Measurements from ENCODE around the gene ANKS1B.

ANKS1B gene

DNA sequence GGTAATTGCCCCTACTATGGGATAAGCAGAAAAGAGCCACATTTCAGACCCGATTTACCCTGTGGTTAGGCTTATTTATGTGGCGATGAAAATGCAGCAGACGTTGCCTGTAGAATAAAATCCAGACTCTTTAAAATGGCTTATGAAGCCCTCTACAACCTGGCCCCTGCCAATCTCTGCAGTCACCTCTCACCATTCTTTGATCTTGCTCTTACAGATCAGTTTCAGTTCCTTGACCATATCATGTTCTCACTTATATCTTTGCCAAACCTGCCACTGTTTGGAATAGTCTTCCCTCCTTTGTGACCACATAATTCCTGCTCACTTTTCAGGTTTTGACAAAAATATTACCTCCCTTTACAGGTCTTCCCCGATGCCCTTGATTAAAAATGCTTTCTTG lies 601.5 kb downstream of the ANKS1B start:
- Histone ChIP-seq H3K4me1 (ENCODE audit: control insufficient read depth, insufficient read depth, low read length) (no peaks in the 10 kb centered on the region), H3K27me3 (ENCODE audit: control insufficient read depth in 1 of 2, insufficient read depth in 2 of 2, low read length in 2 of 2) (no peaks in the 10 kb centered on the region), H3K9ac (ENCODE audit: low read length in 2 of 2) (no peak overlapping the region), H3K36me3 (ENCODE audit: control insufficient read depth in 2 of 2, insufficient read depth in 2 of 2, low read length in 2 of 2) (no peaks in the 10 kb centered on the region), H3K27ac (ENCODE audit: low read length) (no peak overlapping the region), H3K4me3 (ENCODE audit: low read length in 2 of 2) (no peak overlapping the region), H3K9me3 (ENCODE audit: control insufficient read depth in 2 of 2, low read length in 2 of 2) (no peaks in the 10 kb centered on the region)

DNA sequence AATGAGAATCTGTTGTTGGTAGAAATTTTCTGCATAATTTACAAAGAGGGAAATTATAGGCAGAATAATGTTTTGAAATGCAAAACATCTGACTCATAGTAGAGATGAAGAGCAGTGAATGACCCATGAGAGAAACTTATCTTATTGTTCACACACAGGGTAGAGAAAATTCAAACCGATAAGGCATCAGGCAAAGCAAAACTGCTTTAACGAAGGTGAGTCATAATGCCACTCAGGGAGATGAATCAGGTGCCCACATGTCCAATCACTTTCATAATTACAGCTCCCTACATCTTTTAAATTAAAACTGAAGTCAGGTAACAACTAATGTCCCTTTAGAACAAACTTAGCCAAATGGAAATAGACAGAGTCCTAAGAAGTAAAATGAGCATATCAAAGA lies 602.7 kb downstream of the ANKS1B start:
- Histone ChIP-seq H3K36me3 (ENCODE audit: control insufficient read depth in 2 of 2, insufficient read depth in 2 of 2, low read length in 2 of 2) (no peaks in the 10 kb centered on the region), H3K4me3 (ENCODE audit: low read length in 2 of 2) (no peak overlapping the region), H3K4me1 (ENCODE audit: control insufficient read depth, insufficient read depth, low read length) (no peaks in the 10 kb centered on the region), H3K27me3 (ENCODE audit: control insufficient read depth in 1 of 2, insufficient read depth in 2 of 2, low read length in 2 of 2) (no peaks in the 10 kb centered on the region), H3K9me3 (ENCODE audit: control insufficient read depth in 2 of 2, low read length in 2 of 2) (no peaks in the 10 kb centered on the region), H3K9ac (ENCODE audit: low read length in 2 of 2) (no peak overlapping the region), H3K27ac (ENCODE audit: low read length) (no peak overlapping the region)

DNA sequence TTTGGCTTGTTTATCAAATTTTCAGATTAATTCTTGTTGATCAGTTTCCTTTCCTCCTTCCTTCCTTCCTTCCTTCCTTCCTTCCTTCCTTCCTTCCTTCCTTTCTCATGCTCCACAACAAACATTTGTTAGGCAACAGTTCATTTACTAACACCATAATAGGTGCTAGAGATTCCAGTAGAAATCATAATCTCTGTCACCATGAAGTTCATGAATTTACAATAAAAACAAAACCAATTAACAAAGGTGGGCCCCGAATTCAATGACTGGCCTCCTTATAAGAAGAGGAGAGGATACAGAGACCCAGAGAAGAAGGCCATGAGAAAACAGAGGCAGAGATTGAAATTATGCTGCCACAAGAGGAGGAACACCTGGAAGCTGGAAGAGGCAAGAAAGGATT lies 604.0 kb downstream of the ANKS1B start:
- Histone ChIP-seq H3K9ac (ENCODE audit: low read length in 2 of 2) (no peak overlapping the region), H3K27me3 (ENCODE audit: control insufficient read depth in 1 of 2, insufficient read depth in 2 of 2, low read length in 2 of 2) (no peaks in the 10 kb centered on the region), H3K9me3 (ENCODE audit: control insufficient read depth in 2 of 2, low read length in 2 of 2) (no peaks in the 10 kb centered on the region), H3K4me1 (ENCODE audit: control insufficient read depth, insufficient read depth, low read length) (no peaks in the 10 kb centered on the region), H3K4me3 (ENCODE audit: low read length in 2 of 2) (no peak overlapping the region), H3K36me3 (ENCODE audit: control insufficient read depth in 2 of 2, insufficient read depth in 2 of 2, low read length in 2 of 2) (no peaks in the 10 kb centered on the region), H3K27ac (ENCODE audit: low read length) (no peak overlapping the region)

DNA sequence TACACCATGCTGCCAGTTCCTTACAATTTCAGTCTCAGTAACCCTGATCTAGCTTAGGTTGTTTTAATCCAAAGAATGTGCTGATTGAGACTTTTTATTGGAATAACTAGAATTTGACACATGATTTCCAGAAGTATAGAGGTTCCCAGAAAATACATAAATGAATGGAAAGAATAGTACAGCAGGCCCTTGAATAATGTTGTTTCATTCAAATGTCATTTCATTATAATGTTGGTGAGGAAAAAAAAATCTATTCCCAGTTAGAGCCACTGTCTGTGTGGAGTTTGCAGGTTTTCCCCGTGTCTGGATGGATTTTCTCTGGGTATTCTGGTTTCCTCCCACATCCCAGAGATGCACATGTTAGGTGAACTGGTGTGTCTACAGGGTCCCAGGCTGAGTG lies 610.7 kb downstream of the ANKS1B start:
- Histone ChIP-seq H3K9me3 (ENCODE audit: control insufficient read depth in 2 of 2, low read length in 2 of 2) (no peaks in the 10 kb centered on the region), H3K27me3 (ENCODE audit: control insufficient read depth in 1 of 2, insufficient read depth in 2 of 2, low read length in 2 of 2) (no peaks in the 10 kb centered on the region), H3K27ac (ENCODE audit: low read length) (no peak overlapping the region), H3K9ac (ENCODE audit: low read length in 2 of 2) (no peak overlapping the region), H3K4me3 (ENCODE audit: low read length in 2 of 2) (no peak overlapping the region), H3K4me1 (ENCODE audit: control insufficient read depth, insufficient read depth, low read length) (no peaks in the 10 kb centered on the region), H3K36me3 (ENCODE audit: control insufficient read depth in 2 of 2, insufficient read depth in 2 of 2, low read length in 2 of 2) (no peaks in the 10 kb centered on the region)

DNA sequence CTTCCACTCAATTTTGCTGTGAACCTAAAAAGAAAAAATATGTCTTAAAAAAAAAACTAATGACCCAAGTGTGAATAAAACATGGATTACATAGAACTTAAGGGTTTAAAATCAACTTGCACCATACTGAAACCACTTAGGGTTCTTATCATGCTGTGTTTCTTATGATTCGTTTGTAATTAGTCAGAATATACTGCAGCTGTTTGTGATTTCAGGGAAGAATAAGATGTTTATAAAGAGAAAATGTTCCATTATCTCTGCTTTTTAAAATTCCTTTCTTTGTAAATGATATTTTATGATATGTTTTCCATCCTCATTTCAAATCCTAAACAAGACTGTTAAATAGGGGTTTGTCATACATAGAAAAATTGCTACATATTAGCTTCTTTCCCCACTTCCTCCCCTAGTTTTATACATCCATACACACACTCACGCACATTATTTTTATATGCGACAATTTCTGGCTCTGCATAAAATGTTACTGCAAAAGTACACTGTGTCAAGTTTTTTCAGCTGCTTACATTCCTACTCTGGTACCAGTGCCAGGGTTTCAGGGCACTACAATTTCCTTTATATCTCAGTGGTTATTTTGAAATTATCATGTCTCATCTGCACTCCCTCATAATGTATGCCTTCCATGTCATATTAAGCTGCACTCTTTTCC lies 612.3 kb downstream of the ANKS1B start:
- H3K36me3 ChIP-seq (ENCODE audit: control insufficient read depth in 2 of 2, insufficient read depth in 2 of 2, low read length in 2 of 2), result no peaks in the 10 kb centered on the region
- no peak overlapping the region for H3K9ac ChIP-seq (ENCODE audit: low read length in 2 of 2)
- no peak overlapping the region for H3K4me3 ChIP-seq (ENCODE audit: low read length in 2 of 2)
- H3K9me3 ChIP-seq (ENCODE audit: control insufficient read depth in 2 of 2, low read length in 2 of 2), result no peaks in the 10 kb centered on the region
- H3K4me1 ChIP-seq (ENCODE audit: control insufficient read depth, insufficient read depth, low read length), result no peaks in the 10 kb centered on the region
- H3K27ac ChIP-seq (ENCODE audit: low read length), result no peak overlapping the region
- H3K27me3 ChIP-seq (ENCODE audit: control insufficient read depth in 1 of 2, insufficient read depth in 2 of 2, low read length in 2 of 2), result no peaks in the 10 kb centered on the region

DNA sequence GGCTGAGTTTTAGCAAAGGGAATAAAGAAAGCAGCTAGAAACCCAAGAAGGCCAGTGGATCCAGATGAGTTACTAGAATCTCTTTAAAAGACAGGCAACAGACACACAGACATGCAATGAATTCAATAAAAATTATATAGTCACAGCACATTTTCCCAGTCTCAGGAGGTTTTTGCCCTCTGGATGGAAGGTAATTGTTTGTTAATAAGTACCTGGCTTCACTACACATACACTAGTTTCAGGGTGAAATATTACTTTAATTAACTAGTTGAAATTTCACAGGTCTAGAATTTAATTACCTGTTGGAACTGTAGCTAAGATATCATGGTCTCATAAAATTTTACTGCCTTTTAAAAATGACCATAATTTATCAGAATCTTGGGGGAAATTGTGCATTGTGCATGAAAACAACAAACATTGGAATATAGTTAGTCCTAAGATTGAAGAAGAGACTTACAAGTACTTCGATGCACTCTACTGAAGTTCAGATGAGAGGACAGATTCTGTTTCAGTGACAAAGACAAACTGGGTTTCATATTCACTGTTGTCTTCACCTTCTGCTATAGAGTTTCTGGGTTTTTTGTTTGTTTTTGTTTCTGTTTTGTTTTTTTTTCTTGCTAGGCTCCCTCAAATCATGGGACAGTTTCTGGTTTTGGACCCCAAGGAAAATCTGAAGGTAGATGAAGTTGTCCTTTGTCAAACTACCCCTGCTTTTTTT lies 614.2 kb downstream of the ANKS1B start:
- Histone ChIP-seq H3K27ac (ENCODE audit: low read length) (no peak overlapping the region), H3K27me3 (ENCODE audit: control insufficient read depth in 1 of 2, insufficient read depth in 2 of 2, low read length in 2 of 2) (no peaks in the 10 kb centered on the region), H3K9ac (ENCODE audit: low read length in 2 of 2) (no peak overlapping the region), H3K36me3 (ENCODE audit: control insufficient read depth in 2 of 2, insufficient read depth in 2 of 2, low read length in 2 of 2) (no peaks in the 10 kb centered on the region), H3K4me1 (ENCODE audit: control insufficient read depth, insufficient read depth, low read length) (no peaks in the 10 kb centered on the region), H3K4me3 (ENCODE audit: low read length in 2 of 2) (no peak overlapping the region), H3K9me3 (ENCODE audit: control insufficient read depth in 2 of 2, low read length in 2 of 2) (no peaks in the 10 kb centered on the region)

DNA sequence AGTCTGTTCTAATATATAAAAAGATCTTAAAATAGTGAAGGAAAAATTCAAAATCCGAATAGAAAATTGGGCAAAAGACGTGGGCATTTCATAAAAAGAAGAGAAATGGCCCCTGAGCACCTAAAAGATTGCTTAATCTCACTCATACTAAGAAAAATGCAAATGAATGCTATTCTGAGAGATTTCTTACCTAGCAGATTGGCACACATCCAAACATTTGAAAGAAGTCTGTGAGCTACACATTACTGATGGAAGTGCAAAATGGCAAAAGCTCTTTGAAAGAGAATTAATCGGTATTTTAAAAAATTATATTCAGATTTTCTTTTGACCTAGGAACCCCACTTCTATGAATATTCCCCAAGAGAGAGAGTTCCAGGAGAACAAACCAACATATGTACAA lies 617.6 kb downstream of the ANKS1B start:
- Histone ChIP-seq H3K27me3 (ENCODE audit: control insufficient read depth in 1 of 2, insufficient read depth in 2 of 2, low read length in 2 of 2) (no peaks in the 10 kb centered on the region), H3K9ac (ENCODE audit: low read length in 2 of 2) (no peak overlapping the region), H3K4me3 (ENCODE audit: low read length in 2 of 2) (no peak overlapping the region), H3K36me3 (ENCODE audit: control insufficient read depth in 2 of 2, insufficient read depth in 2 of 2, low read length in 2 of 2) (no peaks in the 10 kb centered on the region), H3K4me1 (ENCODE audit: control insufficient read depth, insufficient read depth, low read length) (no peaks in the 10 kb centered on the region), H3K27ac (ENCODE audit: low read length) (no peak overlapping the region), H3K9me3 (ENCODE audit: control insufficient read depth in 2 of 2, low read length in 2 of 2) (no peaks in the 10 kb centered on the region)

DNA sequence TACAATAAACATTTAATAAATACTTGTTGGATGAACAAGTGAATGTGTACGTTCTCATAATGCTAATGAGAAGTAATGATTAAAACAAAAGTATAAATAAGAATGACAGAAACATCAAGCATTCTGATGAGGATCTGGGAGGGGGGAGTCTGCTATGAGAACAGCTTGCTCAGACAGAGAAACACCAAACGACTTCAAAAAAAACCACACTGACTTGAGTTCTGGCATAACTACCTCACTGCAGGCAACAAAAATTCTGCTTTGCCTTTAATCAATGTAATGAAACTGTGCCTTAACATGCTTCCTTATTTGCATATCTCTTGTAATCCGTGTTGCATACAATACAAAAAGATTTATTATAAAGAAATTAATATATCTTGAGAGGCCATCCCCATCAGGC lies 632.5 kb downstream of the ANKS1B start:
- Histone ChIP-seq H3K27me3 (ENCODE audit: control insufficient read depth in 1 of 2, insufficient read depth in 2 of 2, low read length in 2 of 2) (no peaks in the 10 kb centered on the region), H3K9me3 (ENCODE audit: control insufficient read depth in 2 of 2, low read length in 2 of 2) (no peaks in the 10 kb centered on the region), H3K36me3 (ENCODE audit: control insufficient read depth in 2 of 2, insufficient read depth in 2 of 2, low read length in 2 of 2) (no peaks in the 10 kb centered on the region), H3K27ac (ENCODE audit: low read length) (no peak overlapping the region), H3K9ac (ENCODE audit: low read length in 2 of 2) (no peak overlapping the region), H3K4me3 (ENCODE audit: low read length in 2 of 2) (no peak overlapping the region), H3K4me1 (ENCODE audit: control insufficient read depth, insufficient read depth, low read length) (no peaks in the 10 kb centered on the region)

DNA sequence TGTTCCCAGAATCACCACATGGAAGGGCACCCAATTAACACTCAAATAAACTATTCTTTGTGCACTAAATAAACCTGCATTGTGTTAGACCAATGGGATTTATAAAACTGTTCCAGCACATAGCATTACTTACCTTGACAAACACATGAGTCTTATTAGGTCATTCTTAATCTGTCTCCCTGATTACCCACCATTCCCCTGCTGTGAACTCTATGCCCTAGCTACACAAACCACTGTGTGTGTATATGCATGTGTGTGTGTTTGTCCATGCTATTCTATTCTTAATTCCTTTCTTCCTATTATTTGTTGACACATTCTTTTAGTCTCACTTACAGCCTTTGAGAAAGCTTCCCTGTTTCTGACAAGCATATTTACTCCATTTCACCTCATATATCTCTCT lies 640.8 kb downstream of the ANKS1B start:
- Histone ChIP-seq H3K4me3 (ENCODE audit: low read length in 2 of 2) (no peak overlapping the region), H3K9ac (ENCODE audit: low read length in 2 of 2) (no peak overlapping the region), H3K4me1 (ENCODE audit: control insufficient read depth, insufficient read depth, low read length) (no peaks in the 10 kb centered on the region), H3K27ac (ENCODE audit: low read length) (no peak overlapping the region), H3K27me3 (ENCODE audit: control insufficient read depth in 1 of 2, insufficient read depth in 2 of 2, low read length in 2 of 2) (no peaks in the 10 kb centered on the region), H3K9me3 (ENCODE audit: control insufficient read depth in 2 of 2, low read length in 2 of 2) (no peaks in the 10 kb centered on the region), H3K36me3 (ENCODE audit: control insufficient read depth in 2 of 2, insufficient read depth in 2 of 2, low read length in 2 of 2) (no peaks in the 10 kb centered on the region)

DNA sequence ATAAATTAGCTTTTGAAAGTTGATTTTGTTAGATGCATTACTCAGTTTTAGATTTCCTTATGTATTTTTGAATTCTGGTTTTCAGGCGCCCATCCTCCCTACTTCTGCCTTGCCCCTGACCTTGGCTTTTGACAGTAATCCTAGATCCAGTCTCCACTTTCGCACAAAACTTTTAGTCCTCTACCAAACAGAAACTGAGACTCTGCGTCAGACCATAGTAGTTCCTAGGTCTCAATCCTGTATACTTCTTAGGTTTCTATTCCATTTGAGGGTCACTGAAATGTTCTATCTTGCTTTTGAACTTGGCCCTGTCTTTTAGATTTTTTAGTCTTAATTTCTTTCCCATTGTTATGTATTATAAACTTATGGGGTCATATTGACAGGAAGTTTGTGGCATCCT lies 645.1 kb downstream of the ANKS1B start:
- Histone ChIP-seq H3K4me1 (ENCODE audit: control insufficient read depth, insufficient read depth, low read length) (no peaks in the 10 kb centered on the region), H3K9me3 (ENCODE audit: control insufficient read depth in 2 of 2, low read length in 2 of 2) (no peaks in the 10 kb centered on the region), H3K4me3 (ENCODE audit: low read length in 2 of 2) (no peak overlapping the region), H3K27me3 (ENCODE audit: control insufficient read depth in 1 of 2, insufficient read depth in 2 of 2, low read length in 2 of 2) (no peaks in the 10 kb centered on the region), H3K9ac (ENCODE audit: low read length in 2 of 2) (no peak overlapping the region), H3K36me3 (ENCODE audit: control insufficient read depth in 2 of 2, insufficient read depth in 2 of 2, low read length in 2 of 2) (no peaks in the 10 kb centered on the region), H3K27ac (ENCODE audit: low read length) (no peak overlapping the region)

DNA sequence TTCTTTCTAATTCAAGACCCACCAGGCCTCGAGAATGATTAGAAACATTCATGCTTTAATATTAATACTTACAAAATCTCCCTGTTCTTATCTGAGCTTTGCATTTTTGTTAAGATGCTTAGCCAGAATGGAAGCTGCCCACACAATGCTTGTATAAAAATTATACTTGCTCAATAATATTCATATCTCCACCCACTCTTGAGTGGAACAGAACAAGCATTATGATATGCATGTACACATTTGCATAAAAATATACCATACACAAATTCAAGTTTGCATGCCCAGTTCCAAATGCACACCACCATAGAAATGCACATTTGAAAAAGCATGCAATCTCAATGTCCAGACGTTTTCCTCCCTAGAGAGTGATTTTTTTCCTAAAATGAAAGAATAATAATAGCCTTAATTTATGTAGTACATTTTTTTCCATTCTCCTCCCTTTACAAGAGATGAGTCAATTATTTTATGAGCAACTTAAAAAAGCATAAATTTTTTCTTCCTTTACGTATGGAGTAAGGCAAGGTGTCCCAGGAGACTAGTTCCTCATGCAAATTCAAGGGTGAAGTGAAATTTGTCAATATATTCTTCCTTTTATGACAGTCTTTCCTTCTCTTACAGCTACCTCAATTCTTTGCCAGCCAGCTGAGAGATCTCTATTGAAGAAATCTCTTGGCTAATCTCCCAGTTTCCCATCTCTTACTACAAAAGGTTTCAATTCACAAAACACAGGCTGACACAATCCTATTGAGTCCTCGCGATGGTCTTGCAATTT lies 650.3 kb downstream of the ANKS1B start:
- no peaks in the 10 kb centered on the region for H3K36me3 ChIP-seq (ENCODE audit: control insufficient read depth in 2 of 2, insufficient read depth in 2 of 2, low read length in 2 of 2)
- H3K27ac ChIP-seq (ENCODE audit: low read length), result no peak overlapping the region
- H3K9ac ChIP-seq (ENCODE audit: low read length in 2 of 2), result no peak overlapping the region
- no peaks in the 10 kb centered on the region for H3K9me3 ChIP-seq (ENCODE audit: control insufficient read depth in 2 of 2, low read length in 2 of 2)
- no peak overlapping the region for H3K4me3 ChIP-seq (ENCODE audit: low read length in 2 of 2)
- H3K4me1 ChIP-seq (ENCODE audit: control insufficient read depth, insufficient read depth, low read length), result no peaks in the 10 kb centered on the region
- H3K27me3 ChIP-seq (ENCODE audit: control insufficient read depth in 1 of 2, insufficient read depth in 2 of 2, low read length in 2 of 2), result no peaks in the 10 kb centered on the region

Measured in stomach smooth muscle (tissue), 2 donors.